Measurements from ENCODE around the gene KIF12. TPM values are rescaled to one million over a fixed set of nuclear protein-coding genes. Genes with fewer than 3 reads are reported as not detected.

Gene KIF12
- total and polyA plus RNA-seq, 2 experiments from 2014 or later: 4.2 to 4.3 TPM

DNA sequence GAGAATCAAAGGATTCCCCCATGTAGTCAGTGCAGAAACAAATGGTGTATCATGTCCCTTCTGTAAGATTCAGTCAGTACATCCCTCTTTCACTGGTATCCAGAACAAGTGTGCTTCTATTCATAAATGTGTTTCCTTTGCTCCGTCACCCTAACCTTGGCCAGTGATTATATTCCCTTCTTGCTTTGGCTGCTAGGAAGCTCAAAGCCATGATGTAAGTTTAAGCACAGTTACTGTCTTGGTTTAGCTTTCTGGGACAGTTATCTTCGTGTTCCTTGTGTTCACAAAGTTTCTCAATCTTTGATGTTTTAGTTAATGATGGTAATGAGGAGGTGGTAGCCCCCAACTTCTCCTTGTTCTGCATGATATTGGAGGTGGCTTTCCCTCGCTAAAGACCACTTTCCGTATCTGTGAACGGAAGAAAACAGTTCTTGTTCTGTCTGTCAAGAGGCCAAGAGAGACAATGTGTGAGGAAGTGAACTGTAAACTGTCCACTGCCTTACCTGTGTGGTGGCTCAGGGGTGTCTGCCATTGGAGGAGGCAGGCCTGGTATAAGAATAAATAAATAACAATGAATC, 18.8 kb downstream of the KIF12 start:
- Histone ChIP-seq H3K36me3 (ENCODE audit: insufficient read depth) (no peaks in the 10 kb centered on the region), H4K20me1 (replicated peaks; ENCODE audit: insufficient read depth) (no peaks in the 10 kb centered on the region), H3K4me1 (ENCODE audit: insufficient read depth) (no peaks in the 10 kb centered on the region; the same call in 1 of the 2 replicates), H3K4me3 (no peak overlapping the region), H3K79me2 (replicated peaks; ENCODE audit: insufficient read depth) (no peaks in the 10 kb centered on the region), H3F3A (replicated peaks; ENCODE audit: low read depth) (no peaks in the 10 kb centered on the region), H3K9me2 (ENCODE audit: insufficient read depth) (no peaks in the 10 kb centered on the region), H3K4me2 (no peak overlapping the region), H2AFZ (no peak overlapping the region), H3K27ac (ENCODE audit: low read depth) (no peak overlapping the region), H3K27me3 (ENCODE audit: insufficient read depth) (no peaks in the 10 kb centered on the region)
- no peak overlapping the region for H3K4me3 Mint-ChIP-seq
- peaks cover 12% of the 10 kb centered on the region for H3K27me3 Mint-ChIP-seq (ENCODE audit: insufficient read depth, low read depth, poor library complexity)
- TF ChIP-seq, protein P1, sequence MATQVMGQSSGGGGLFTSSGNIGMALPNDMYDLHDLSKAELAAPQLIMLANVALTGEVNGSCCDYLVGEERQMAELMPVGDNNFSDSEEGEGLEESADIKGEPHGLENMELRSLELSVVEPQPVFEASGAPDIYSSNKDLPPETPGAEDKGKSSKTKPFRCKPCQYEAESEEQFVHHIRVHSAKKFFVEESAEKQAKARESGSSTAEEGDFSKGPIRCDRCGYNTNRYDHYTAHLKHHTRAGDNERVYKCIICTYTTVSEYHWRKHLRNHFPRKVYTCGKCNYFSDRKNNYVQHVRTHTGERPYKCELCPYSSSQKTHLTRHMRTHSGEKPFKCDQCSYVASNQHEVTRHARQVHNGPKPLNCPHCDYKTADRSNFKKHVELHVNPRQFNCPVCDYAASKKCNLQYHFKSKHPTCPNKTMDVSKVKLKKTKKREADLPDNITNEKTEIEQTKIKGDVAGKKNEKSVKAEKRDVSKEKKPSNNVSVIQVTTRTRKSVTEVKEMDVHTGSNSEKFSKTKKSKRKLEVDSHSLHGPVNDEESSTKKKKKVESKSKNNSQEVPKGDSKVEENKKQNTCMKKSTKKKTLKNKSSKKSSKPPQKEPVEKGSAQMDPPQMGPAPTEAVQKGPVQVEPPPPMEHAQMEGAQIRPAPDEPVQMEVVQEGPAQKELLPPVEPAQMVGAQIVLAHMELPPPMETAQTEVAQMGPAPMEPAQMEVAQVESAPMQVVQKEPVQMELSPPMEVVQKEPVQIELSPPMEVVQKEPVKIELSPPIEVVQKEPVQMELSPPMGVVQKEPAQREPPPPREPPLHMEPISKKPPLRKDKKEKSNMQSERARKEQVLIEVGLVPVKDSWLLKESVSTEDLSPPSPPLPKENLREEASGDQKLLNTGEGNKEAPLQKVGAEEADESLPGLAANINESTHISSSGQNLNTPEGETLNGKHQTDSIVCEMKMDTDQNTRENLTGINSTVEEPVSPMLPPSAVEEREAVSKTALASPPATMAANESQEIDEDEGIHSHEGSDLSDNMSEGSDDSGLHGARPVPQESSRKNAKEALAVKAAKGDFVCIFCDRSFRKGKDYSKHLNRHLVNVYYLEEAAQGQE (IDR thresholded peaks at IDR 0.05; ENCODE audit: unreplicated experiment): no peak
- TF ChIP-seq, protein P2, sequence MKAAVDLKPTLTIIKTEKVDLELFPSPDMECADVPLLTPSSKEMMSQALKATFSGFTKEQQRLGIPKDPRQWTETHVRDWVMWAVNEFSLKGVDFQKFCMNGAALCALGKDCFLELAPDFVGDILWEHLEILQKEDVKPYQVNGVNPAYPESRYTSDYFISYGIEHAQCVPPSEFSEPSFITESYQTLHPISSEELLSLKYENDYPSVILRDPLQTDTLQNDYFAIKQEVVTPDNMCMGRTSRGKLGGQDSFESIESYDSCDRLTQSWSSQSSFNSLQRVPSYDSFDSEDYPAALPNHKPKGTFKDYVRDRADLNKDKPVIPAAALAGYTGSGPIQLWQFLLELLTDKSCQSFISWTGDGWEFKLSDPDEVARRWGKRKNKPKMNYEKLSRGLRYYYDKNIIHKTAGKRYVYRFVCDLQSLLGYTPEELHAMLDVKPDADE (IDR thresholded peaks at IDR 0.05): no peak
- no peak for TF ChIP-seq ZNF114 (CRISPR knock-in tag; IDR thresholded peaks at IDR 0.05)
- ATAC-seq (no peak), DNase-seq (ENCODE audit: low spot score) (no peak)
- H3K36me3 Mint-ChIP-seq (ENCODE audit: low read depth): no peaks in the 10 kb centered on the region
- H3K9me3 Mint-ChIP-seq: no peaks in the 10 kb centered on the region
- H3K27ac Mint-ChIP-seq: no peak overlapping the region
- H3K4me1 Mint-ChIP-seq: peaks cover 8% of the 10 kb centered on the region; the same call in 2 of the 3 replicates

DNA sequence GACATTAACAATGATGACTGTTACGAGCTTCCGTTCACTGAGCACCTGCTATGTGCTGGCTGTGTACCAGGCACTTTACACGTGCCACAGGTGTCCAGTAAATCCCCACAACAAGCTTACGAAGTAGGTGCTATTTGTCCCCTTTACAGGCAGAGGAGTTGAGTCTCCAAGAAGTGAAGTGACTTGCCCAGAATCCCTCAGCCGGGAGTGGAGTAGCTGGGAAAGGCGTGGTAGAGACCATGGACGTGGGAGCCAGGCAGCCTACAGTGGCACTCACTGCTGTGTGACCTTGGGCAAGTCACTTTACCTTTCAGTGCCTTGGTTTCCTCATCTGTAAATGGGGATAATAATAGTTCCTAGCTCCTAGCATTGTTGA, 20.3 kb downstream of the KIF12 start:
- TF ChIP-seq ZNF331 (CRISPR knock-in tag; IDR thresholded peaks at IDR 0.05; ENCODE audit: low read depth): no peak
- TF ChIP-seq NANOG (IDR thresholded peaks at IDR 0.05; ENCODE audit: borderline replicate concordance): no peak
- no peak for TF ChIP-seq EZH2phosphoT487 (IDR thresholded peaks at IDR 0.05; ENCODE audit: unreplicated experiment)
- TF ChIP-seq EZH2 (IDR thresholded peaks at IDR 0.05; ENCODE audit: low read depth, unreplicated experiment): no peak
- TF ChIP-seq, protein P3, sequence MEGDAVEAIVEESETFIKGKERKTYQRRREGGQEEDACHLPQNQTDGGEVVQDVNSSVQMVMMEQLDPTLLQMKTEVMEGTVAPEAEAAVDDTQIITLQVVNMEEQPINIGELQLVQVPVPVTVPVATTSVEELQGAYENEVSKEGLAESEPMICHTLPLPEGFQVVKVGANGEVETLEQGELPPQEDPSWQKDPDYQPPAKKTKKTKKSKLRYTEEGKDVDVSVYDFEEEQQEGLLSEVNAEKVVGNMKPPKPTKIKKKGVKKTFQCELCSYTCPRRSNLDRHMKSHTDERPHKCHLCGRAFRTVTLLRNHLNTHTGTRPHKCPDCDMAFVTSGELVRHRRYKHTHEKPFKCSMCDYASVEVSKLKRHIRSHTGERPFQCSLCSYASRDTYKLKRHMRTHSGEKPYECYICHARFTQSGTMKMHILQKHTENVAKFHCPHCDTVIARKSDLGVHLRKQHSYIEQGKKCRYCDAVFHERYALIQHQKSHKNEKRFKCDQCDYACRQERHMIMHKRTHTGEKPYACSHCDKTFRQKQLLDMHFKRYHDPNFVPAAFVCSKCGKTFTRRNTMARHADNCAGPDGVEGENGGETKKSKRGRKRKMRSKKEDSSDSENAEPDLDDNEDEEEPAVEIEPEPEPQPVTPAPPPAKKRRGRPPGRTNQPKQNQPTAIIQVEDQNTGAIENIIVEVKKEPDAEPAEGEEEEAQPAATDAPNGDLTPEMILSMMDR (conservative IDR thresholded peaks at IDR 0.05; ENCODE audit: low read depth in 2 of 2): no peak
- no peak for TF ChIP-seq CREB1 (CRISPR knock-in tag; IDR thresholded peaks at IDR 0.05; ENCODE audit: low read depth)
- ATAC-seq (no peak), DNase-seq (ENCODE audit: low spot score) (no peak)
- Mint-ChIP-seq H3K27me3 (ENCODE audit: insufficient read depth, low read depth, poor library complexity) (peaks cover 10% of the 10 kb centered on the region), H3K9me3 (no peaks in the 10 kb centered on the region), H3K4me1 (peaks cover 8% of the 10 kb centered on the region; the same call in 2 of the 3 replicates), H3K27ac (no peak overlapping the region), H3K36me3 (ENCODE audit: low read depth) (no peaks in the 10 kb centered on the region), H3K4me3 (no peak overlapping the region)
- Histone ChIP-seq H3K9me2 (ENCODE audit: insufficient read depth) (peaks cover 7% of the 10 kb centered on the region; the same call in 1 of the 2 replicates), H3K4me2 (no peak overlapping the region), H3K27me3 (ENCODE audit: insufficient read depth) (no peaks in the 10 kb centered on the region), H2AFZ (no peak overlapping the region), H3K36me3 (ENCODE audit: insufficient read depth) (no peaks in the 10 kb centered on the region), H4K20me1 (replicated peaks; ENCODE audit: insufficient read depth) (no peaks in the 10 kb centered on the region), H3K79me2 (replicated peaks; ENCODE audit: insufficient read depth) (no peaks in the 10 kb centered on the region), H3K4me1 (ENCODE audit: insufficient read depth) (no peaks in the 10 kb centered on the region; the same call in 1 of the 2 replicates), H3K4me3 (no peak overlapping the region), H3K27ac (ENCODE audit: low read depth) (no peak overlapping the region), H3F3A (replicated peaks; ENCODE audit: low read depth) (no peaks in the 10 kb centered on the region)
